Loucy (cell line): ENCODE data around the gene MAP9.

Source experiments
- EZH2phosphoT487 ChIP-seq: fragments of 200-600 bp; IDR thresholded peaks from 2 replicates; pipeline ENCODE4 v1.6.1; 2018; ENCODE audit warnings: antibody characterized with exemption, mild to moderate bottlenecking, moderate library complexity, borderline replicate concordance
- TF ChIP-seq, protein P1 (sequence below): fragments of 200-600 bp; sonication (generic); conservative IDR thresholded peaks from 2 replicates; pipeline ENCODE4 v1.5.1; 2014; ENCODE audit warnings: mild to moderate bottlenecking, antibody characterized with exemption, low read length

- TF ChIP-seq, protein P1, sequence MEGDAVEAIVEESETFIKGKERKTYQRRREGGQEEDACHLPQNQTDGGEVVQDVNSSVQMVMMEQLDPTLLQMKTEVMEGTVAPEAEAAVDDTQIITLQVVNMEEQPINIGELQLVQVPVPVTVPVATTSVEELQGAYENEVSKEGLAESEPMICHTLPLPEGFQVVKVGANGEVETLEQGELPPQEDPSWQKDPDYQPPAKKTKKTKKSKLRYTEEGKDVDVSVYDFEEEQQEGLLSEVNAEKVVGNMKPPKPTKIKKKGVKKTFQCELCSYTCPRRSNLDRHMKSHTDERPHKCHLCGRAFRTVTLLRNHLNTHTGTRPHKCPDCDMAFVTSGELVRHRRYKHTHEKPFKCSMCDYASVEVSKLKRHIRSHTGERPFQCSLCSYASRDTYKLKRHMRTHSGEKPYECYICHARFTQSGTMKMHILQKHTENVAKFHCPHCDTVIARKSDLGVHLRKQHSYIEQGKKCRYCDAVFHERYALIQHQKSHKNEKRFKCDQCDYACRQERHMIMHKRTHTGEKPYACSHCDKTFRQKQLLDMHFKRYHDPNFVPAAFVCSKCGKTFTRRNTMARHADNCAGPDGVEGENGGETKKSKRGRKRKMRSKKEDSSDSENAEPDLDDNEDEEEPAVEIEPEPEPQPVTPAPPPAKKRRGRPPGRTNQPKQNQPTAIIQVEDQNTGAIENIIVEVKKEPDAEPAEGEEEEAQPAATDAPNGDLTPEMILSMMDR, result no peak
- TF ChIP-seq EZH2phosphoT487, result no peak
Measured at GRCh38 chr4:155376387-155377268, at the start of gene MAP9.
